ENCODE results near the gene OTUD3.
"Not testable (repeated sequence)": the region's sequence is repeated elsewhere in the genome, so short reads cannot be mapped to it uniquely, and the experiment has no call there.

OTUD3 gene

GRCh38 chr1:19921310-19921709 is 39.1 kb downstream of the OTUD3 start:
- ATAC-seq: no peak

GRCh38 chr1:19922015-19922688 is 40.0 kb downstream of the OTUD3 start:
- ATAC-seq: no peak

- no peak for ATAC-seq
These were observed 41.1 kb downstream of the OTUD3 start, which contains the start of gene PLA2G2E for GRCh38 chr1:19923137-19923952. Gene PLA2G2E (minus strand): TSS chr1:19923617. CDS start chr1:19923559, 58 bp downstream.

GRCh38 chr1:19923953-19924346 is 41.8 kb downstream of the OTUD3 start:
- no peak for ATAC-seq

- ATAC-seq: no peak
These were observed 43.3 kb downstream of the OTUD3 start for GRCh38 chr1:19925342-19926070.

GRCh38 chr1:19926296-19927129 is 44.3 kb downstream of the OTUD3 start:
- ATAC-seq: no peak

GRCh38 chr1:19927130-19927421 is 44.9 kb downstream of the OTUD3 start:
- not testable (repeated sequence) for ATAC-seq

- ATAC-seq: no peak
These were observed 50.7 kb downstream of the OTUD3 start for GRCh38 chr1:19932866-19933265.

GRCh38 chr1:19934336-19934735 is 52.1 kb downstream of the OTUD3 start:
- no peak for ATAC-seq

- no peak for ATAC-seq
These were observed 54.0 kb downstream of the OTUD3 start for GRCh38 chr1:19936061-19936750.

GRCh38 chr1:19938472-19938871 is 56.3 kb downstream of the OTUD3 start:
- ATAC-seq: no peak

GRCh38 chr1:19940486-19941205 is 58.5 kb downstream of the OTUD3 start:
- no peak for ATAC-seq

GRCh38 chr1:19941206-19941568 is 59.0 kb downstream of the OTUD3 start:
- ATAC-seq: no peak

- ATAC-seq: no peak
These were observed 59.9 kb downstream of the OTUD3 start for GRCh38 chr1:19942088-19942487.

- no peak for ATAC-seq
These were observed 60.5 kb downstream of the OTUD3 start for GRCh38 chr1:19942657-19943056.

- no peak for ATAC-seq
These were observed 63.7 kb downstream of the OTUD3 start for GRCh38 chr1:19945914-19946313.

GRCh38 chr1:19946331-19946751 is 64.1 kb downstream of the OTUD3 start:
- ATAC-seq: no peak

GRCh38 chr1:19946971-19947370 is 64.8 kb downstream of the OTUD3 start:
- no peak for ATAC-seq

- no peak for ATAC-seq
These were observed 66.8 kb downstream of the OTUD3 start for GRCh38 chr1:19949016-19949415.

- ATAC-seq: no peak
These were observed 71.9 kb downstream of the OTUD3 start for GRCh38 chr1:19954059-19954458.

GRCh38 chr1:19955534-19956170 is 73.5 kb downstream of the OTUD3 start:
- no peak for ATAC-seq
